Measurements from ENCODE around the gene IDE.
"Not testable (repeated sequence)": the region's sequence is repeated elsewhere in the genome, so short reads cannot be mapped to it uniquely, and the experiment has no call there.

Gene IDE

GRCh38 chr10:92573798-92574547 is at the start of gene IDE:
Gene IDE (minus strand): TSS chr10:92574093. CDS start chr10:92574019, 74 bp downstream.
- peak; percentile 87 for DNase-seq

- peak; percentile 5 for DNase-seq
Observed at GRCh38 chr10:92619368-92619767, 45.5 kb upstream of the IDE start.

GRCh38 chr10:92615515-92615914 is 41.6 kb upstream of the IDE start:
- DNase-seq, result no peak

- no peak for DNase-seq
Observed at GRCh38 chr10:92604841-92605240, 30.9 kb upstream of the IDE start.

GRCh38 chr10:92598321-92598720 is 24.4 kb upstream of the IDE start:
- DNase-seq, result no peak

- DNase-seq, result no peak
Observed at GRCh38 chr10:92595505-92595904, 21.6 kb upstream of the IDE start.

- DNase-seq, result peak; percentile 57
Observed at GRCh38 chr10:92593619-92594588, 20.0 kb upstream of the IDE start.

GRCh38 chr10:92592761-92593618 is 19.1 kb upstream of the IDE start, which contains the start of gene KIF11:
Gene KIF11 (plus strand): TSS chr10:92593130. CDS start chr10:92593376, 246 bp downstream.
- DNase-seq, result peak; percentile 99

- peak; percentile 93 for DNase-seq
Observed at GRCh38 chr10:92591550-92592022, 17.7 kb upstream of the IDE start.

- peak; percentile 6 for DNase-seq
Observed at GRCh38 chr10:92590623-92591549, 17.0 kb upstream of the IDE start.

- not testable (repeated sequence) for DNase-seq
Observed at GRCh38 chr10:92582347-92582746, 8.5 kb upstream of the IDE start.

GRCh38 chr10:92575961-92576360 is 2.1 kb upstream of the IDE start:
- no peak for DNase-seq

- DNase-seq, result peak; percentile 10
Observed at GRCh38 chr10:92574548-92575261, 812 bp upstream of the IDE start.

GRCh38 chr10:92573091-92573797 is 649 bp downstream of the IDE start:
- DNase-seq, result peak; percentile 41

- DNase-seq, result no peak
Observed at GRCh38 chr10:92572362-92573090, 1.4 kb downstream of the IDE start.

GRCh38 chr10:92571649-92572048 is 2.2 kb downstream of the IDE start:
- no peak for DNase-seq

- not testable (repeated sequence) for DNase-seq
Observed at GRCh38 chr10:92569663-92570062, 4.2 kb downstream of the IDE start.

GRCh38 chr10:92569071-92569470 is 4.8 kb downstream of the IDE start:
- no peak for DNase-seq

- DNase-seq, result peak; percentile 62
Observed at GRCh38 chr10:92567952-92568600, 5.8 kb downstream of the IDE start.
